NCI-H2227 (cell line): ENCODE data around the gene SEMA7A.

Experiments
- DNase-seq: peaks from one replicate; lab custom pipeline; 2025; ENCODE audit not compliant: unreplicated experiment; lab: John Stamatoyannopoulos, UW

Gene SEMA7A

DNA sequence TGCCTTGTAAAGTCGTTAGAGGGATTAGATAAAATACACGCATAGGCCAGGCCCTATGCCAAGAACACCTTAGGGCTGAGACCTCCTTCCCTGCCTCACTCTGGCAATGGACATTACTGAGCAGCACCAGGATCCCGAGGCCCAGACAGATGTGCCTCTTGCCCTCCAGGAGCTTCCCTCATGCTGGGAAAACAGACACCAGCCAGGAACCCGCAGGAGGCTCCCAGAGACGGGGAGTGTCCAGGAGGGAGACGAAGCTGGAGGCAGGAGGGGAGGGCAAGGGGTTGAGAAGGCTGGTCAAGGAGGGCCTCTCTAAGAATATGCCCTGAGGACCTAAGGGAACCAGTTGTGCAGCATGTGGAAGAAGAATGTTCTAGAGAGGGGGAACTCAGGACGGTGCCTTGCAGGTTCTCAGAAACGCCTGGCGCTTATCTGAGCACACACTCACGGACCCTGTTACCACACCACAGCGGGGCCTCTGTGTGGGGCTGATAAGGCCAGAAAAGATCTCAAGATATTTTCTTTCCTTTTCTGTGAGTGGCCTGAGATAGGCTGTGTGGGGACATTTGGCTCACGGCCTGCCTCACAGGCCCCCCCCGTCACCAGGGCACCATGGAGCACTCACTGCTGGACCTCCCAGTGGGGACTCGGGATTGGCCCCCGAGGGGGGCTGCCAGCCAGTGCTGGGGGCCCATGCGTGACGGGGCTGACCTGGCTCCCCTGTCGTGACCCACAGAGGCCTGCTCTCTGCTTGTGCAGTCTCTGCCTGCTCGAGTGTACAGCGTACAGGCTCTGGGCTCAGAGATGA, 44.3 kb downstream of the SEMA7A start:
- DNase-seq = no peak

DNA sequence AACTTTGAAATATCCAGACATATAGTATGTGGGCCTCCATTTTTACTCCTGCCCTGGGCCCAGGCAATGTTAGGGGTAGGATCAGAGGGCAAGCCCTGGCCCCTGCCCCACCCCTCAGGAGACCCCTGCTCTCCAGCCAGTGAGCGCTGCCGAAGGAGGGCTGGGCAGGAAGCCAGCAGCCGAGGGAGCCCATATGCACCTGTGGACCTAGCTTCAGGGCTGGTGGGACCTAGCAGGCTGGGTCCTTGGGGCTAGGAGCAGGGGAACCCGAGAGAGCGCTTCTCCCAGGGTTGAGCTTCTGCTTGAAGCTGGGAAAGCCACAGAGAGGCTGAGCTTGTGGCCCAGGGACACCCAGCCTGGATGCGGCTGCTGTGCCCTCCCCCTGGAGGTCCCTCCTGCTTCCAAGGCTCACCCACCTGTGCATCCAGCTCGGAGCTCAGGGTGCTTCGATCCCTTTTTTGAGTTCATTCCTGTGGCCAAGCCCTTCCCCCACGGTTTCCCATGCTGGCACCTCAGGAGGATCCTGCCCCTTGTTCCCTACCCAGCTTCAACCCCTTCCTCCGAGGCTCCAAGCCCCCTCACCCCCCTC, 45.3 kb downstream of the SEMA7A start:
- DNase-seq = no peak

DNA sequence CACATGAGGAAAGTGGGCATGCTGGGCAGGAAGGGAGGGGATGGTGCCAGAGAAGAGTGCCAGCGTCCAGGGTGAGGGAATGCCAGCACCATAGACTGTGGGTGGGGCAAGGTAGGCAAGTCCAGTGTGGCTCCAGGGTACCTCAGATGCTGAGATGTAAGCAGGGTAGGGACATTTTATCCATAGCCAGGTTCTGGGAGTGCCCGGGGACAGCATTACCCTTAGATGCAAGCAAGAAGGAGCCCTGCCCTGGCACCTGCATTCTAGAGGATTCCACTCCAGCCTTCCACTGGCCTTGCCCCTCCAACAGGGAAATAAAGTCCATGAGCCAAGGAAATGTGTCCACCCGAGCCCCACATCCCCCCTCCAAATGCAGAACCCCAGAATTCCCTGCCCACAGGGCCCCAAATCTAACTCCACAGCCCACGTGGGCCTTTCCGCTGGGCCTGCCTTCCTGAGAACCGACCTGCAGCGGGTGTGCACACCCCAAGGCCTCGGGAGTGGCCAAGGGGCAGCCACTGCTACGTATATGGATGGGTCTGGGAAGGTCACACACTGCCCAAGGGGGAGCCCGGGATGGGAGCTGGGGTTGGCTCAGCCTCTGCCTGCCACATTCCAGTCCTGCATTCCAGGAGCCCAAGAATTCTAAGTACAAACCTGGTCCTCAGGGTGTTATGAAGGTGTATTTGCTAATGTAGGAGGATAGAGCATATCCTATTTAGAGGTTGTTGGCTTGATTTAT, 46.0 kb downstream of the SEMA7A start:
- DNase-seq = no peak

DNA sequence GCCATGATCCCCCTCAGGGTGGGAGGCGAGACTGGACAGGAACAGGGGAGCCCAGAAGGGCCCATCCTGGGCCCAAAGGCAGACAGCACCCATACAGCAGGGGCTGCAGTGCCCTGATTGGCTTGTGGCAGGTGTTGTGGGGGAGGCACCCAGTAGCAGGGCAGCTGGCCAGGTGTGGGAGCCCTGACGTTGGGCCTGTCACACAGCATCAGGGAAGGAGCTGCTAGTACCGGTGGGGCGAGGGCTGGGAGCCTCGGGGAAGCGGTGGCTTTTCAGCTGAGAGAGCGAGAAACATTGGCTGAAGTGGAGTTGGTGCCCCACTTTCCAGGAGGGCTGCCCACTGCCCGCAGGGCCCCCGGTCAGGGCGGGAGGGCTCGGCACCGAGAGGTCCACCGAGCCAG, 46.6 kb downstream of the SEMA7A start:
- no peak for DNase-seq

DNA sequence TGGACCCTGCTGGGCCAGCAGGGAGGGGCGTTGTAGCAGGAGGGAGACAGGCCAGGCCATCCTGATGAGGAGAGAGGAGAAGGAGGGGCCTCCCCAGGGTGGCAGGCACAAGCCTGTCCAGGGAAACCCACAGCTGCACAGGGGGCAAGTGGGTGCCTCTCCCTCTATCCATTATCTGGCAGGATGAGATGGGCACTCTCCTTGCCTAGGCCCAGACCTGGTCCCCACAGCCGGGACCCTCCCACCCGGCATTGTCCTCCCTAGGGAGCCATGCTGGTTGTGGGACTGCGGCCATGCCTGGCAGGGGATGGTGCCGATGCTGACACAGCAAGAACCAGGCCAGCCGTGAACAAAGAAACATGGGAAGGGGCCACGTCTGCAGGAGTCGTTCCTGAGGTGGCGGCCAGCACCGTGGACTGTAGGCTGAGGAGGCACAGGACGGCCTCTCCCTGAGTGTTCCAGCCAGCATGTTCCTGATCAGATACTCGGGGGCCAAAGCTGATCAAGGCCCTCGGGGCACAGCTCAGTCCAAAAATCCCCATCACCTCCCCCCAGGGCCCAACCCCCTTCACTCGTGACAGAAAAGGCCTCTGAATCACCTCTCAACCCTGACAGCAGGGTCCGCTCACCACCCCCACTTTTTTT, 47.1 kb downstream of the SEMA7A start:
- no peak for DNase-seq

DNA sequence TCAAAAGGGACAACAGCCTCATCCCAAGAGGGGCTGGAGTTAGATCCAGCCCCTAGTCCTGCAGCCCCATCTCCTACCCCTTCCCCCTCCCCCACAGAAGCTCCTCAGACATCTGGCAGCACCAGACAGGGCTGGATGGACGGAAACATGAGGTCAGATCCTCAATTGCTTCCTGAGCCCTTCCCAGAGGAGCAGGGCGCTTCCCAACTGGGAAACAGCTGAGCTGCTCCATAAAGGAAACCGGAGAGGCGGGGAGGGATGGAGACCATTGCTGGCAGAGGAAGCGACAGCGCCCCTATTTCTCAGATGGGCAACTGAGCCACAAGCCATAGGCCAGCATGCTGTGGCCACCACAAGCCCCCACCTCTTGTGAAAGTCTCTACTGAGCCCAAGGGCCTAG, 48.0 kb downstream of the SEMA7A start:
- no peak for DNase-seq

DNA sequence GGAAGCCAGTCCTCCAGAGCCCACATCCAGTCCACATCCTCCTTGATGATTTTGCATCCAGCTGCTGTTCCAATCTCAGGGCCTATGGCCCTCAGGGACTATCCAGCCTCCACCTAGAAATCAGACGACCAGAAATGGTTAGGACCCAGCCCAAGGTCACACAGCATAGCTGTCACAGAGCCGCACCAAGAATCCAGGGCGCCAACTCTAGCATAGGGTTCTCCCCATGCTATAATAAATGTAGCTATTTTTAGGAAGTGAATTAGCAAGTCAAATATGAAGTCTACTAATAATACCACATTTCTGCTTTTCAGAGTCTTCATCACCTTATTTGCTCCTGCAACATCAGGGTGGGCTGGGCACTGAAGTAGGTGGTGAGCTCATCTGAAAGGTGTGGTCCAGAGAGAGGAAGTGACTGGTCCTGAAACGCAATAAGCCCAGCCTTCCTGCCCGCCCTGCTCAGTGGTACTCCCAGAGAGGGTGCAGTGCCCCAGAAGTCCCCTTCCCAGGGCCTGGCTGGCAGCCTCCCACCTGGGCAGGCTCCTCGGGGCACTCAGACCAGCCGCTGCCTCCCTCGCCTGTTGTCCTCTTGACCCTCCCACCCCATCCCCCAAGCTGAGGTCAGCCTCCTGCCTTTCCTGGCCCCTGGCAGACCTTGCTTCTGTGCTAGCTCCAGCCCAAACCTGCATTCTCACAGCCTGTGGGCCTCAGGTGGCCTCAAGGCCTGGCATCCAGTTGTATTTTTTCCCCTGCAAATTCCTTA, 48.7 kb downstream of the SEMA7A start:
- DNase-seq = no peak

DNA sequence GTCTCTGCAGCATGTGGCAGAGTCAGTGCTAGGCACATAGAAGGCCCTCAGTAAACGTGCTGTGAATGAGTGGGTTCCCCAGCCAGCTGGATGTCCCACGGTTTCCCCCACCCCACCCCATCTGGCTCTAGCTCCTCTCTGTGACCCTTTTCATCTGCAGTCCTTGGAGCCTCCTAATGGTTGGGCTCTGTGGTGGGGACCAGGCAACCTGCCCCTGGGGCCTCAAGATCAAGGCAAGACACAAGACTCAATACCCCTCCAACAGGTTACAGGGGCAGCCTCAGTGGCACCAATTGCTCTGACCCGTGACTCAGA, 49.2 kb downstream of the SEMA7A start:
- no peak for DNase-seq

DNA sequence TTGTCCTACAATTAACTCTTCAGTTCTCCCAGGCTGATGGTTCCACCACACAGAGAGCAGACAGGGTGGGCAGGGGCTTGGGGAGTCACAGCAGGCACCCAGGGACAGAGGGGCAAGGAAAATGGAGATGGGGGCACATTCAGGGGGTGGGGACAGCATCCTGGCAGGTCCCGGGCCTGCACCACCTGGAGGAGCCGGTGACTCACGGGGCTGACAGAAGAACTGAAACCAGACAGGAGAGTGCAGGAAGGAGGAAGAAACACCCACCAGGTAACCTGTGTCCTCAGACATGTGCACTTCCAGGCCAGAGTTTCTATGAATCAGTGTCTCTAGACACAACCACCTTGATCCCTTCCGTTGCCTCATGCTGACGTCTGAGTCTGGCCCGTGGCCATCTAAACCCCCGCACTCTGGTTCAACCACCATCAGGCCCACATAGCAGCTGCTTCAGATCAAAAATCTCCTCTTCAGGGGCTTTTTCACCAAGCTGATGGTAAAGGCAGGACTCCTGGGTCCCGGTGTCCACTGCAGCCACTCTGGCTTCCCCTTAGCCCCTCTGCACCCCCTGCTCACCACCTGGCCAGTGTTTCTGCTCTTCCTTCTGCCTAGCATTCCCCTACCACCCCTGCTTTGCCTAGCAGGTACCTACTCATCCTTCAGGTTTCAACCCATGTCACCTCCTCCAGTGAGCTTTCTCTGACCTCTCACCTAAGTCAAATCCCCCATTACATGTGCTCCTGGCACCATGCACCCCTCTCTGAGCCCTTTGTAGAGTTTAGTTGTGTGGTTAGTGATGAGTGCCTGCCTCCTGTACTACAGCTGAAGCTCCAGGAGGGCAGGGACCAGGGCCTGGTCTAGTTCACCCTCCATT, 49.8 kb downstream of the SEMA7A start:
- DNase-seq = no peak

DNA sequence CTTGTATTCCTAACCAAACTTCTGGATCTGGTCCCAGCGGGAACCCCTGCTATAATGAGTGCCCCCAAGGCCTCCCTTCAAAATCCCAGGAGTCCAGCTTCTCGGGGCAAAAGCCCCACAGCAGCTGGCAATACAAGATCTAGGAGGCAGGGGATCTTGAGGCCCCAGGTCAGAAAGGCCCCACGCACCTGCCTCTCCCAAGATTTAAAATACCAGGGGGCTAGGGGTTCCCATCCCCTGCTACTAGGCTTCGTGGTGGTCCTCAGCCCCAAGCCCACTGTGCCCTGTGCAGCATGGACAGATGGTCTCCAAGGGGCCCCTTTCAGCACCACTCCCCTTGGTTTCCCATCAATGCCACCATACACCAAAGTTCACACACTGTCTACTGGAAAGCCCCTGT, 50.5 kb downstream of the SEMA7A start:
- no peak for DNase-seq

DNA sequence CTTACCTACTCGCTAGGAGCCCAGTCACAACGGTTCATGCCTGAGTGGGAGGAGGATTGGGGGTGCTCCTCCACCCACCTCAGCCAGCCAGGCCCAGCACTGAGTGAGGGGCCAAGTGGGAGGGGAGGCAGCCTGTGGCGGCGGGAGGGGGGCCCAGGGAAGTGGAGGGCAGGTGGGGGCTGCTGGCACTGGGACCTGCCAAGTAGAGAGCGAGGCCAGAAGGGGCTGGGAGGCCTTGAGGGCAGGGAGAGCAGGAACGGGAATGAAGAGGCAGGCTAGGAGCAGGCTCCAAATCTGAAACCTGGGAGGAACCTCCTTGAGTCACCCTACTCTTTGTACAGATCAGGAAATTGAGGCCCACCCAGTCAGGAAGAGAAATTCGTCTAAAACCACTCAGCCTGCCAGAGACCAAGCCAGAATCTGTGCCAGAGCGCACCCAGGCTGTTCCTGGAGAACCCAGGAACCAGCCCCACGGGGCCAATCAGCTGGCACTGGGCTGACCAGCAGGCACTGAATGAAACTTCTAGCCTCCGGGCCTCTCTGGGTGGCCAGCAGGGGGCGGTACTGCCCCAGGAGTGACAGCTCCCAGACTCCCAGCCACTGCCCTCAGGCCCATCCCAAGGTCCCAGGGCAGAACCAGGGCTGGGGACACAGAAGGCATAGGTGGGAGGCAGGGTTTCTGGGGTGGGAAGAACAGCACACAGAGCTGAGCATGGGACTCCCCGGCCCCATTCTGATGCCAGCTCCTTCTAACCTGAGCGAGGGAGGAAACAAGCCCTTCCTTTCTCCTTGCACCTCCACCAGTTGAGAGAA, 51.5 kb downstream of the SEMA7A start:
- peak; percentile 61 for DNase-seq

DNA sequence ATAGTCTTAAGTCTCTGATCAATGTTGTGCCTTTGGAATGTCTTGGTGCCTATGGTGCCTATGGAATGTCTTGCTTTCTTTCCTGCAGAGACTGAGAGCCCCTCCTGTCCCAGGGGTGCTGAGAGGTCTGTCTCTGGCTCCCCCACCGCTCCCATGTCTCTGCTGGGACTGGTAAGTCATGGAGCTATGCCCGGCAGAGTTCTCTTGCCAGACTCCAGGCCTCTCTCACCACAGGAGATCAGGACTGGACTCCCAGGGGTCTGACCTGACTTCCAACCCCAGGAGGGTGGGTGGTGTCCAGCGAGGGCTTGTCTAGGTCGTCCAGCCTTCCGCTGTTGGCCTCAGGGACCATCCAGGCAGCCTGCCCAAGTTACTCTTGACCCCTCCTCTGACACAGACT, 52.3 kb downstream of the SEMA7A start:
- no peak for DNase-seq

DNA sequence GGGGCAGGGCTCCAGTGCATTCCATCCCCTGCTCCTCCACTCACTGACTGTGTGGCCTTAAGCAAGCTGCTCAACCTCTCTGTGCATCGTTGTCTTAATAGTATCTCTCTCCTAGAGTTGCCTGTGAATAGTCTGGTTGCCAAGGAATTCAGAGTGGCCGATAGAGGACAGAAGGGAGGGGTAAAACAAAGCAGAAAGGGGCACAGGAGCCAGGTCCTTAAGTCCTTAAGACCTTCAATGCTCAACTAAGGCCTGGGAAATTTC, 52.6 kb downstream of the SEMA7A start:
- no peak for DNase-seq

DNA sequence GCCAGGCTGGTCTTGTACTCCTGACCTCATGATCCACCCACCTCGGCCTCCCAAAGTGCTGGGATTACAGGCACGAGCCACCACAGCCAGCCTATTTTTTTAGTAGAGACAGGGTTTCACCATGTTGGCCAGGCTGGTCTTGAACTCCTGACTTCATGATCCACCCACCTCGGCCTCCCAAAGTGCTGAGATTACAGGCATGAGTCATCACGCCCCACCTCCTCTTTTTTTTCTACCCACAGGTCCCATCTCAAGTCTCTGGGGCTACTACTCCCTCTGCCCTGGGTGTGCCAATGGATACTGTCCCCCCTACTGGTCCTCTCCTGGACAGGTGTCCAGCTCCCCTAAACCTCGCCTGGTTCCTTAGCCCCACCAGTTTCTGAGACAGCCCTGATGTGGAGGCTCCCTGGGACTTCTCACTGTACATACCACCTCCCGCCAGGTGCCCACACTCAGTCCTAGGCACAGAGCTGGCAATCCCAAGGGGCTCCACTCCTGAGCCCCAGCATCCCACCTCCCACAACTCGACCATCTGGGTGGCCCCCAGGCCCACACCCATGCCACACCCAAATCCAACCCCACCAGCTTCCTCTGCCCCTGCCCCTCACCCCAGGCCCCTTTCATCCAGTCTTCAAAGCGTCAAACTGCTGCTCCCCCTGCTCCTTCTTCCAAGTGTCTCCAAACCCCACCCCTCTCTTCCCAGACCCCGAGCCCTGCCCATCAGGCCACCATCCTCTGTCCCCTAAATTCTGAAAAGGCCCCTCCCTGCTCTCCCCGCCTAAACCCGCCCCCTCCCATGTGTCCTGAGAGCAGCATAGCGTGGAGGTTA, 53.2 kb downstream of the SEMA7A start:
- no peak for DNase-seq

DNA sequence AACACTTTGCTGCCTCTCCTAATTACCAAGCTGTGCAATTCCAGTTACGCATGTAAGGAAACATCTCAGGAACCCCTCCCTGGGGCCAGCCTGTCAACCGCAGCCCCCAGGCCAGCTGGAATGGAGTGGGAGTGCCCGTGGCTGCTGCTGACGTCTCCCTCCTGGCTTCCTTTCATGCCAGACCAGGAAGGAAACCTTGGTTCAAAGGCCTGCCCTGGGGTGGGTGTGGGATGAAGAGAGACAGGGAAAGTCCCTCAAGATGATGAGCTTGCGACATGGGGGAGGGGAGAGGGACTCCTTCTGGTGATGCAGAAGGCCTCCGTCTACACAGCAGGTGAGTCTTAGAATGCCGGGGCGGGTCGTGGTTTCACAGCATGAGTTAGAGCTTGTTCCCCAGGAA, 54.9 kb downstream of the SEMA7A start:
- DNase-seq = peak; percentile 17

DNA sequence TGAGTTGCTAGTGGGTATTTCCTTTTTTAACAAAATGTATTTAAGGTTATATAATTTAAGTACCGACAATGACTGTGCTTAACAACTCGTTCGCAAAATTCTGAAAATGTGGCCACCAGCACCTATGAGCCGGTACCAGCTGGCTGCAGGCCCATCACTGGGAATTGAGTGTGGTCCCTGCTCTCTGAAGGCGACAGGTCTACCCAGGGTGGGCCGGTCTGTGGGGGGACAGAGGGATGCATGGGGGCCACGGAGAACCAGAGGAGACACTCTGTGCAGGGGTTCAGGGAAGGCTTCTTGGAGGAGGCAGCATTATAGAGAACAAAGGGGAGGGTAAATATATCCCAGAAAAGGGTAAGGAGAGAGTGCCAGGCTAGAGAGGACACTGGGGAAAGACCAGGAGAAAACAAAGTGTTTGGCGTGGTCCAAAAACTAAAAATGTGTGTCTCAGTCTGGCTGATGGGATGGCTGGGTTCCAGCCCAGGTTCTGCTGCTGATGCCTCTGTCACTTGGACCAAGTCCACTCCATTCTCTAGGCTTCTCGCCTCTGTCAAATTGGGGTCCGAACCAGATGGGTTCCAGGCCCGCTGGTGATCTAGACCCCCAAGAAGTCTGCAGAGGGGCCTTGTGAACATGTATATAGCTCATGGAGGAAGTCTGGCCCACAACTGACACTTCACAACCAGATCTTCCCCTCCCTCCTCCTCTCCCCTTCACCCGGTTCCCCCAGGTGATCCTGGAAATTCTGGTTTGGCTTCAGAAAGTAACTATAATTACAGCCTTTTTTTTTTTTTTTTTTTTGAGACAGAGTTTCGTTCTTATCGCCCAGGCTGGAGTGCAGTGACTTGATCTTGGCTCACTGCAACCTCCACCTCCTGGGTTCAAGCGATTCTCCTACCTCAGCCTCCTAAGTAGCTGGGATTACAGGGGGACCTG, 55.7 kb downstream of the SEMA7A start:
- no peak for DNase-seq

DNA sequence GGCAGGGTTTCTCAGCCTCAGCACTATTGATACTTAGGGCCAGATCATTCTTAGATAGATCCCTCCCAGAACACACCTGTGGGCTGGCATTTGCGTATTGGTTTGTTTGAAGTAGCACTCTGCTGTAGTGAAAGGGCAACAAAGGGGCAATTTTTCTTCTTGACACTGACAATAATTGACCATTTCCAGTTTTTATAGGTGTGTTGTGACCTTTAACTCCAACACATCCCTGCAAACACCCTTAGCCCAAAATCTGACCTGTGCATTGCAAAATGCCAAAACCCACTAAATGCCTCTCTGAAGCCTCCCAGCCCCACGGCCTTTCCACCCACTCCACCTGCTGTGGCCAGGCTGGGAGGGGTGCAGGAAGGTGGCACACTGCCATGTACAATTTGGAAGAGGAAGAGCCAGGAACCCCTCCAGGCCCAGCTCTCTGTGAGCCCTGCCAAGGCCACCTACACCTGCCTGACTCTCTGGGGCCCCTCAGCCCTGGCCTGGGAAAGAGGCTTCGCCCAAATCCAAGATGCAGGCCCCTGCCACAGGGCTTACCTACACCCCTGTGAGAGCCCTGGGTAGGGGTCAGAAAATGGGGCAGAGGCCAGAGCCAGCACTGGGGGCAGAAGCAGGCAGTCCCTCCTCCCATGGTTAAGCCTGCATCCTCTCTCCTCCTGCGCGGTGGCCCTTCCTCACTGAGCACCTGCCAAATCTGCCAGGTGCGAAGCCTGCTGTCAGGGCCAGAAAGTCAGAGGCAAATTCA, 56.8 kb downstream of the SEMA7A start:
- DNase-seq = no peak
